Prostate gland (tissue), 2 donors: ENCODE data around the gene ADPRH. TPM values are rescaled to one million over a fixed set of nuclear protein-coding genes. Genes with fewer than 3 reads are reported as not detected.

Experiments used
- DNase-seq: peaks from one replicate; pipeline ENCODE4 v3.0.0-alpha.2; 2019; ENCODE audit warnings: low spot score
- H3K27ac ChIP-seq, 2 donors: fragments of 200-600 bp; sonication (generic); 2 replicates each; pipeline ENCODE4 v1.5.1; 2017 to 2019
- H3K27me3 ChIP-seq: fragments of 200-600 bp; sonication (generic); replicated peaks from 2 replicates; pipeline ENCODE4 v1.5.1; 2019; ENCODE audit not compliant: insufficient read depth
- H3K36me3 ChIP-seq, 2 donors: fragments of 200-600 bp; sonication (generic); 1 replicate in 1 of 2; 2 replicates in 1 of 2; pipeline versions ENCODE4 v1.5.1 to v1.8.1; 2017 to 2019
- H3K4me1 ChIP-seq: fragments of 200-600 bp; sonication (generic); replicated peaks from 2 replicates; pipeline ENCODE4 v1.5.1; 2019
- H3K4me3 ChIP-seq, 2 donors: fragments of 200-600 bp; sonication (generic); 2 replicates each; pipeline ENCODE4 v1.5.1; 2017 to 2019
- H3K9me3 ChIP-seq: fragments of 200-600 bp; sonication (generic); 2 replicates; pipeline ENCODE4 v1.5.1; 2017
- CTCF ChIP-seq, 4 experiments: fragments of 200-600 bp in 2 of 4; fragments of 450-650 bp in 2 of 4; sonication (generic) in 2 of 4; IDR thresholded peaks; 1 replicate in 3 of 4; 2 replicates in 1 of 4; pipeline ENCODE4 v1.5.1; 2016 to 2019; ENCODE audit warnings: antibody characterized with exemption in 4 of 4, mild to moderate bottlenecking in 2 of 4, moderate library complexity in 2 of 4
- POLR2A ChIP-seq: fragments of 450-650 bp; IDR thresholded peaks from one replicate; pipeline ENCODE4 v1.6.1; 2016; ENCODE audit warnings: antibody characterized with exemption, mild to moderate bottlenecking
- POLR2AphosphoS5 ChIP-seq: sonication (generic); formaldehyde crosslinking; IDR thresholded peaks from one replicate; pipeline ENCODE4 v1.6.1; 2017; ENCODE audit warnings: antibody characterized with exemption
- WGBS: methylation state at CpG from one replicate; pipeline ENCODE4 v1.1.5; 2018; 5-methylcytosine and 5-hydroxymethylcytosine counted together
- intact Hi-C: fragments of 100-400 bp; cut with DNase I; formaldehyde crosslinking; loops from one replicate; pipeline ENCODE4 v1.14.2; 2022
- total RNA-seq, 2 donors: library from RNA; depleted of rRNA; stranded (reverse); fragments of >200 nt; gene quantifications; one replicate each; pipeline ENCODE4 v1.1.0, GENCODE V29; 2016

The ADPRH gene
- total RNA-seq, 2 donors from 2014 or later = 8.2 to 14.8 TPM

GRCh38 chr3:119580067-119580760 lies 922 bp downstream of the ADPRH start:
- intact Hi-C loops = no loop called here
- Histone ChIP-seq H3K27ac (peak overlapping the region; percentile 87 to 89), H3K36me3 (no peaks in the 10 kb centered on the region), H3K9me3 (no peaks in the 10 kb centered on the region), H3K4me3 (peak overlapping the region; percentile 53 to 58), H3K4me1 (no peaks in the 10 kb centered on the region), H3K27me3 (no peaks in the 10 kb centered on the region)
- WGBS = 10% methylated on average over 16 of the region's 16 CpGs
- TF ChIP-seq POLR2AphosphoS5 (no peak), POLR2A (no peak), CTCF (IDR thresholded peaks at IDR 0.05) (no peak)
- peak; percentile 16 for DNase-seq

GRCh38 chr3:119582178-119582577 lies 2.9 kb downstream of the ADPRH start:
- TF ChIP-seq POLR2A (no peak), CTCF (IDR thresholded peaks at IDR 0.05) (no peak), POLR2AphosphoS5 (no peak)
- Histone ChIP-seq H3K27me3 (no peaks in the 10 kb centered on the region), H3K9me3 (no peaks in the 10 kb centered on the region), H3K4me1 (no peaks in the 10 kb centered on the region), H3K27ac (no peak overlapping the region), H3K4me3 (no peak overlapping the region), H3K36me3 (no peaks in the 10 kb centered on the region)
- WGBS = 96% methylated on average over 6 of the region's 6 CpGs
- intact Hi-C loops = no loop called here
- no peak for DNase-seq

GRCh38 chr3:119585208-119585607 lies 5.9 kb downstream of the ADPRH start:
- WGBS = 94% methylated on average over 10 of the region's 10 CpGs
- Histone ChIP-seq H3K36me3 (no peaks in the 10 kb centered on the region), H3K9me3 (no peaks in the 10 kb centered on the region), H3K4me1 (no peaks in the 10 kb centered on the region), H3K27me3 (no peaks in the 10 kb centered on the region), H3K4me3 (no peak overlapping the region), H3K27ac (no peak overlapping the region)
- intact Hi-C loops = no loop called here
- no peak for DNase-seq
- TF ChIP-seq POLR2AphosphoS5 (no peak), POLR2A (no peak), CTCF (IDR thresholded peaks at IDR 0.05) (no peak)

DNA sequence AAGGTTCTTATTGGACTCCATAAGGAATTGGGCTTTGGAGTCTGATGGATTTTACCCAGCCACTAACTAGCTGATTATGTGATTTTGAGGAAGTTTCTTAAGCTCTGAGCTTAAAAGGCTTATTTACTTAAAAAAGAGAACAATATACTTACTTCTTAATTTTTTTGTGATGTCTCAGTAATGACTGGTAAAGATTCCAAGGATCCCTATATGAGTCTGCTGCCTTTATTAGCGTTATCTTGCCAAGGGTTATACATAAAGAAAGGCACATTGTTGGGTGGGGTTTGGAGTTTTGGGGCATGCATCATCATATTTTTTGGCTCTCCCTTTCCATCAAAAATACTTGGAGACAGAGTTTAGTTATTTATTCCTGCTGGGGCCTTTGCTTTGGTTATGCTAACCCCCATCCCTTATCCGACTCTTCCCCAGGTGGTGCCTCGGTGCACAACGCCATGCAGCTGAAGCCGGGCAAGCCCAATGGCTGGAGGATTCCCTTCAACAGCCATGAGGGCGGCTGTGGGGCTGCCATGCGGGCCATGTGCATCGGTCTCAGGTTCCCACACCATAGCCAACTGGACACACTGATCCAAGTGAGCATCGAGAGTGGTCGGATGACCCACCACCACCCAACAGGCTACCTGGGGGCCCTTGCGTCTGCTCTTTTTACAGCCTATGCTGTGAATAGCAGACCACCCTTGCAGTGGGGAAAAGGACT lies 6.7 kb downstream of the ADPRH start:
- no peaks in the 10 kb centered on the region for H3K4me1 ChIP-seq
- WGBS = 98% methylated on average over 11 of the region's 11 CpGs
- intact Hi-C loops = no loop called here
- no peak overlapping the region for H3K27ac ChIP-seq
- no peaks in the 10 kb centered on the region for H3K9me3 ChIP-seq
- DNase-seq = no peak
- no peaks in the 10 kb centered on the region for H3K27me3 ChIP-seq
- H3K4me3 ChIP-seq = no peak overlapping the region
- no peaks in the 10 kb centered on the region for H3K36me3 ChIP-seq
- TF ChIP-seq POLR2AphosphoS5 = no peak
- no peak for TF ChIP-seq CTCF (IDR thresholded peaks at IDR 0.05)
- TF ChIP-seq POLR2A = no peak
